ENCODE results near the gene P2RY6. TPM values are rescaled to one million over a fixed set of nuclear protein-coding genes. Genes with fewer than 3 reads are reported as not detected.

P2RY6 gene
- total and polyA plus RNA-seq, 10 of the 15 experiments (the other 5 are each of a cell fraction or from before 2014, with no cell fraction given), result 0.05 to 0.90 (median 0.22) TPM; not detected in 4

DNA sequence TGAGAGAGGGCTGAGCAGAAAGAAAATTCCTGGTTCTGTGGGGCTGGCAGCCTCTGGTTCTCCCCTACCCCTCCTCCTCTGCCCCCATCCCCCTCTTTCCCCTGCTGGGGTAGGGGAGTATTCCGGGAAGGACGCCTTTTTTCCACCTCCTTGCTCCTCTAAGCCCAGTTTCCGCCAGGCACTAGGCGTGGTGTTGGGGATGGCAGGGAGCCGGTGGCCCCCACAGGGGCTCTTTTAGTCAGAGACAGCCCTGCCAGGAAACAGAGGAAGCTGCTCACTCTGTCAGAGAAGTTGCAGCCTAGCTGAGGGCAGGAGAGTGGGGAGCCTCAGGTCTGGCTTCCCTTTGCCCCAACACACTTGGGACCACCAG, 20.4 kb downstream of the P2RY6 start:
- Histone ChIP-seq H3K27ac (ENCODE audit: control insufficient read depth, insufficient read depth) (no peak overlapping the region), H4K20me1 (ENCODE audit: control insufficient read depth, insufficient read depth) (no peaks in the 10 kb centered on the region), H3K4me1 (ENCODE audit: control insufficient read depth, insufficient read depth, low read length) (peaks cover 23% of the 10 kb centered on the region), H3K4me2 (ENCODE audit: control insufficient read depth, insufficient read depth) (no peak overlapping the region), H3K36me3 (ENCODE audit: control insufficient read depth in 2 of 2, insufficient read depth in 2 of 2, low read length in 1 of 2) (no peaks in the 10 kb centered on the region), H3K9ac (ENCODE audit: control insufficient read depth, insufficient read depth, low read length) (no peak overlapping the region), H2AFZ (ENCODE audit: control insufficient read depth, low read depth, low read length) (no peak overlapping the region), H3K9me3 (replicated peaks; ENCODE audit: control insufficient read depth, insufficient read depth, low read length) (no peaks in the 10 kb centered on the region), H3K79me2 (ENCODE audit: control insufficient read depth, insufficient read depth, low read length) (no peaks in the 10 kb centered on the region), H3K4me3 (no peak overlapping the region), H3K27me3 (replicated peaks in 1 of 2; ENCODE audit: control insufficient read depth in 2 of 2, insufficient read depth in 2 of 2, low read length in 1 of 2) (no peaks in the 10 kb centered on the region; a peak in 2 of 4 replicates)
- ATAC-seq (no peak), DNase-seq (ENCODE audit: low read depth, low spot score) (no peak), FAIRE-seq (no peak)
- TF ChIP-seq, protein P1, sequence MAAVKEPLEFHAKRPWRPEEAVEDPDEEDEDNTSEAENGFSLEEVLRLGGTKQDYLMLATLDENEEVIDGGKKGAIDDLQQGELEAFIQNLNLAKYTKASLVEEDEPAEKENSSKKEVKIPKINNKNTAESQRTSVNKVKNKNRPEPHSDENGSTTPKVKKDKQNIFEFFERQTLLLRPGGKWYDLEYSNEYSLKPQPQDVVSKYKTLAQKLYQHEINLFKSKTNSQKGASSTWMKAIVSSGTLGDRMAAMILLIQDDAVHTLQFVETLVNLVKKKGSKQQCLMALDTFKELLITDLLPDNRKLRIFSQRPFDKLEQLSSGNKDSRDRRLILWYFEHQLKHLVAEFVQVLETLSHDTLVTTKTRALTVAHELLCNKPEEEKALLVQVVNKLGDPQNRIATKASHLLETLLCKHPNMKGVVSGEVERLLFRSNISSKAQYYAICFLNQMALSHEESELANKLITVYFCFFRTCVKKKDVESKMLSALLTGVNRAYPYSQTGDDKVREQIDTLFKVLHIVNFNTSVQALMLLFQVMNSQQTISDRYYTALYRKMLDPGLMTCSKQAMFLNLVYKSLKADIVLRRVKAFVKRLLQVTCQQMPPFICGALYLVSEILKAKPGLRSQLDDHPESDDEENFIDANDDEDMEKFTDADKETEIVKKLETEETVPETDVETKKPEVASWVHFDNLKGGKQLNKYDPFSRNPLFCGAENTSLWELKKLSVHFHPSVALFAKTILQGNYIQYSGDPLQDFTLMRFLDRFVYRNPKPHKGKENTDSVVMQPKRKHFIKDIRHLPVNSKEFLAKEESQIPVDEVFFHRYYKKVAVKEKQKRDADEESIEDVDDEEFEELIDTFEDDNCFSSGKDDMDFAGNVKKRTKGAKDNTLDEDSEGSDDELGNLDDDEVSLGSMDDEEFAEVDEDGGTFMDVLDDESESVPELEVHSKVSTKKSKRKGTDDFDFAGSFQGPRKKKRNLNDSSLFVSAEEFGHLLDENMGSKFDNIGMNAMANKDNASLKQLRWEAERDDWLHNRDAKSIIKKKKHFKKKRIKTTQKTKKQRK (IDR thresholded peaks at IDR 0.05; ENCODE audit: low read depth, low read length), result no peak
- TF ChIP-seq, protein P2, sequence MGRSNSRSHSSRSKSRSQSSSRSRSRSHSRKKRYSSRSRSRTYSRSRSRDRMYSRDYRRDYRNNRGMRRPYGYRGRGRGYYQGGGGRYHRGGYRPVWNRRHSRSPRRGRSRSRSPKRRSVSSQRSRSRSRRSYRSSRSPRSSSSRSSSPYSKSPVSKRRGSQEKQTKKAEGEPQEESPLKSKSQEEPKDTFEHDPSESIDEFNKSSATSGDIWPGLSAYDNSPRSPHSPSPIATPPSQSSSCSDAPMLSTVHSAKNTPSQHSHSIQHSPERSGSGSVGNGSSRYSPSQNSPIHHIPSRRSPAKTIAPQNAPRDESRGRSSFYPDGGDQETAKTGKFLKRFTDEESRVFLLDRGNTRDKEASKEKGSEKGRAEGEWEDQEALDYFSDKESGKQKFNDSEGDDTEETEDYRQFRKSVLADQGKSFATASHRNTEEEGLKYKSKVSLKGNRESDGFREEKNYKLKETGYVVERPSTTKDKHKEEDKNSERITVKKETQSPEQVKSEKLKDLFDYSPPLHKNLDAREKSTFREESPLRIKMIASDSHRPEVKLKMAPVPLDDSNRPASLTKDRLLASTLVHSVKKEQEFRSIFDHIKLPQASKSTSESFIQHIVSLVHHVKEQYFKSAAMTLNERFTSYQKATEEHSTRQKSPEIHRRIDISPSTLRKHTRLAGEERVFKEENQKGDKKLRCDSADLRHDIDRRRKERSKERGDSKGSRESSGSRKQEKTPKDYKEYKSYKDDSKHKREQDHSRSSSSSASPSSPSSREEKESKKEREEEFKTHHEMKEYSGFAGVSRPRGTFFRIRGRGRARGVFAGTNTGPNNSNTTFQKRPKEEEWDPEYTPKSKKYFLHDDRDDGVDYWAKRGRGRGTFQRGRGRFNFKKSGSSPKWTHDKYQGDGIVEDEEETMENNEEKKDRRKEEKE (IDR thresholded peaks at IDR 0.05), result no peak
- no peak for TF ChIP-seq CBFB (IDR thresholded peaks at IDR 0.05; ENCODE audit: low read depth)
- TF ChIP-seq, protein P3, sequence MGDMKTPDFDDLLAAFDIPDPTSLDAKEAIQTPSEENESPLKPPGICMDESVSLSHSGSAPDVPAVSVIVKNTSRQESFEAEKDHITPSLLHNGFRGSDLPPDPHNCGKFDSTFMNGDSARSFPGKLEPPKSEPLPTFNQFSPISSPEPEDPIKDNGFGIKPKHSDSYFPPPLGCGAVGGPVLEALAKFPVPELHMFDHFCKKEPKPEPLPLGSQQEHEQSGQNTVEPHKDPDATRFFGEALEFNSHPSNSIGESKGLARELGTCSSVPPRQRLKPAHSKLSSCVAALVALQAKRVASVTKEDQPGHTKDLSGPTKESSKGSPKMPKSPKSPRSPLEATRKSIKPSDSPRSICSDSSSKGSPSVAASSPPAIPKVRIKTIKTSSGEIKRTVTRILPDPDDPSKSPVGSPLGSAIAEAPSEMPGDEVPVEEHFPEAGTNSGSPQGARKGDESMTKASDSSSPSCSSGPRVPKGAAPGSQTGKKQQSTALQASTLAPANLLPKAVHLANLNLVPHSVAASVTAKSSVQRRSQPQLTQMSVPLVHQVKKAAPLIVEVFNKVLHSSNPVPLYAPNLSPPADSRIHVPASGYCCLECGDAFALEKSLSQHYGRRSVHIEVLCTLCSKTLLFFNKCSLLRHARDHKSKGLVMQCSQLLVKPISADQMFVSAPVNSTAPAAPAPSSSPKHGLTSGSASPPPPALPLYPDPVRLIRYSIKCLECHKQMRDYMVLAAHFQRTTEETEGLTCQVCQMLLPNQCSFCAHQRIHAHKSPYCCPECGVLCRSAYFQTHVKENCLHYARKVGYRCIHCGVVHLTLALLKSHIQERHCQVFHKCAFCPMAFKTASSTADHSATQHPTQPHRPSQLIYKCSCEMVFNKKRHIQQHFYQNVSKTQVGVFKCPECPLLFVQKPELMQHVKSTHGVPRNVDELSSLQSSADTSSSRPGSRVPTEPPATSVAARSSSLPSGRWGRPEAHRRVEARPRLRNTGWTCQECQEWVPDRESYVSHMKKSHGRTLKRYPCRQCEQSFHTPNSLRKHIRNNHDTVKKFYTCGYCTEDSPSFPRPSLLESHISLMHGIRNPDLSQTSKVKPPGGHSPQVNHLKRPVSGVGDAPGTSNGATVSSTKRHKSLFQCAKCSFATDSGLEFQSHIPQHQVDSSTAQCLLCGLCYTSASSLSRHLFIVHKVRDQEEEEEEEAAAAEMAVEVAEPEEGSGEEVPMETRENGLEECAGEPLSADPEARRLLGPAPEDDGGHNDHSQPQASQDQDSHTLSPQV (IDR thresholded peaks at IDR 0.05), result no peak
- SMC1A ChIA-PET (ENCODE audit: uncharacterized antibody, unreplicated experiment), result interaction anchor here (0.9 to 2.3 kb wide), 3 partner anchors 14 to 59 kb away, joined by 3 to 11 read pairs (median 3); no protein-coding TSS in a partner anchor
- WGBS (ENCODE audit: insufficient coverage, insufficient replicate concordance, low lambda C conversion rate, missing lambda C conversion rate), result 0% methylated on average over 5 of the region's 5 CpGs
- intact Hi-C loops (cut with micrococcal nuclease; ENCODE audit: unreplicated experiment) (no loop called here), in situ Hi-C loops (cut with MboI) (loop anchor here (5.0 kb wide), 1 partner anchor 45 kb away; no protein-coding TSS in a partner anchor)
- CTCF ChIA-PET, result interaction anchor here (0.8 to 17.3 kb wide), 7 partner anchors 12 to 367 kb away, joined by 3 to 326 read pairs (median 6); partner anchors contain the start of gene ARHGEF17
- POLR2A ChIA-PET, result no interaction called here
- RAD21 ChIA-PET (ENCODE audit: unreplicated experiment), result interaction anchor here (1.3 kb wide), 1 partner anchor 11 kb away, joined by 3 read pairs; no protein-coding TSS in a partner anchor
- no TSS peak for BruUV-seq (replicated peaks)
